Effector memory CD4-positive, alpha-beta T cell (primary cell): ENCODE results near the gene RAD21L1.

Experiments used
- DNase-seq, 3 donors: peaks; one replicate each; pipeline ENCODE4 v3.0.0-alpha.2; 2020
- H3K27ac ChIP-seq: 2 replicates; pipeline ENCODE4 v1.7.0; 2013; ENCODE audit warnings: mild to moderate bottlenecking, low read length, moderate library complexity; ENCODE audit not compliant: insufficient read depth, poor library complexity, severe bottlenecking
- H3K27me3 ChIP-seq: replicated peaks from 2 replicates; pipeline ENCODE4 v1.7.0; 2013; ENCODE audit warnings: mild to moderate bottlenecking, low read length; ENCODE audit not compliant: insufficient read depth, control insufficient read depth, poor library complexity, severe bottlenecking
- H3K36me3 ChIP-seq: 2 replicates; pipeline ENCODE4 v1.7.0; 2013; ENCODE audit warnings: mild to moderate bottlenecking, low read length, moderate library complexity; ENCODE audit not compliant: control insufficient read depth, insufficient read depth
- H3K4me1 ChIP-seq: 2 replicates; pipeline ENCODE4 v1.7.0; 2013; ENCODE audit warnings: low read length, mild to moderate bottlenecking; ENCODE audit not compliant: control insufficient read depth, insufficient read depth, poor library complexity, severe bottlenecking
- H3K4me3 ChIP-seq: 2 replicates; pipeline ENCODE4 v1.7.0; 2013; ENCODE audit warnings: low read length, low read depth, mild to moderate bottlenecking; ENCODE audit not compliant: insufficient read depth, poor library complexity, severe bottlenecking
- H3K9me3 ChIP-seq: 2 replicates; pipeline ENCODE4 v1.7.0; 2013; ENCODE audit warnings: mild to moderate bottlenecking, low read length, moderate library complexity; ENCODE audit not compliant: control insufficient read depth

The RAD21L1 gene

GRCh38 chr20:1224205-1224890 lies 1.5 kb upstream of the RAD21L1 start:
- Histone ChIP-seq H3K4me1 (peaks cover 11% of the 10 kb centered on the region), H3K4me3 (no peak overlapping the region), H3K27ac (no peak overlapping the region), H3K27me3 (no peaks in the 10 kb centered on the region), H3K9me3 (no peaks in the 10 kb centered on the region), H3K36me3 (no peaks in the 10 kb centered on the region)
- DNase-seq = peak in 1 of 3 donors; percentile 6

- no peak for DNase-seq
Measured at GRCh38 chr20:1225263-1225782, 521 bp upstream of the RAD21L1 start.

GRCh38 chr20:1229541-1229940 lies 3.7 kb downstream of the RAD21L1 start:
- no peaks in the 10 kb centered on the region for H3K9me3 ChIP-seq
- no peak overlapping the region for H3K4me3 ChIP-seq
- no peaks in the 10 kb centered on the region for H3K27me3 ChIP-seq
- peaks cover 11% of the 10 kb centered on the region for H3K4me1 ChIP-seq
- no peak for DNase-seq
- no peaks in the 10 kb centered on the region for H3K36me3 ChIP-seq
- H3K27ac ChIP-seq = no peak overlapping the region

More at GRCh38 chr20:1225263-1225782, 521 bp upstream of the RAD21L1 start:
- Histone ChIP-seq H3K9me3 (no peaks in the 10 kb centered on the region), H3K4me3 (no peak overlapping the region), H3K4me1 (peaks cover 11% of the 10 kb centered on the region), H3K36me3 (no peaks in the 10 kb centered on the region), H3K27me3 (no peaks in the 10 kb centered on the region), H3K27ac (no peak overlapping the region)

- Histone ChIP-seq H3K27ac (no peak overlapping the region), H3K9me3 (no peaks in the 10 kb centered on the region), H3K36me3 (no peaks in the 10 kb centered on the region), H3K4me1 (no peaks in the 10 kb centered on the region), H3K4me3 (no peak overlapping the region), H3K27me3 (no peaks in the 10 kb centered on the region)
- no peak for DNase-seq
Measured at GRCh38 chr20:1232286-1233111, 6.7 kb downstream of the RAD21L1 start.

GRCh38 chr20:1240549-1240948 lies 14.7 kb downstream of the RAD21L1 start:
- no peaks in the 10 kb centered on the region for H3K36me3 ChIP-seq
- no peaks in the 10 kb centered on the region for H3K9me3 ChIP-seq
- H3K27me3 ChIP-seq = no peaks in the 10 kb centered on the region
- no peak for DNase-seq
- H3K4me3 ChIP-seq = no peak overlapping the region
- H3K27ac ChIP-seq = no peak overlapping the region
- no peaks in the 10 kb centered on the region for H3K4me1 ChIP-seq

- Histone ChIP-seq H3K27me3 (no peaks in the 10 kb centered on the region), H3K4me3 (no peak overlapping the region), H3K9me3 (no peaks in the 10 kb centered on the region), H3K27ac (no peak overlapping the region), H3K4me1 (no peaks in the 10 kb centered on the region), H3K36me3 (no peaks in the 10 kb centered on the region)
- no peak for DNase-seq
Measured at GRCh38 chr20:1241456-1241855, 15.6 kb downstream of the RAD21L1 start.

- H3K27ac ChIP-seq = no peak overlapping the region
- H3K36me3 ChIP-seq = no peaks in the 10 kb centered on the region
- no peaks in the 10 kb centered on the region for H3K27me3 ChIP-seq
- no peak for DNase-seq
- H3K9me3 ChIP-seq = no peaks in the 10 kb centered on the region
- H3K4me3 ChIP-seq = no peak overlapping the region
- no peaks in the 10 kb centered on the region for H3K4me1 ChIP-seq
Measured at GRCh38 chr20:1242099-1242498, 16.3 kb downstream of the RAD21L1 start.

- H3K4me1 ChIP-seq = no peaks in the 10 kb centered on the region
- DNase-seq = no peak
- no peaks in the 10 kb centered on the region for H3K36me3 ChIP-seq
- H3K4me3 ChIP-seq = no peak overlapping the region
- no peak overlapping the region for H3K27ac ChIP-seq
- H3K27me3 ChIP-seq = no peaks in the 10 kb centered on the region
- H3K9me3 ChIP-seq = no peaks in the 10 kb centered on the region
Measured at GRCh38 chr20:1242530-1242929, 16.7 kb downstream of the RAD21L1 start.

- Histone ChIP-seq H3K36me3 (no peaks in the 10 kb centered on the region), H3K27me3 (no peaks in the 10 kb centered on the region), H3K9me3 (no peaks in the 10 kb centered on the region), H3K4me3 (no peak overlapping the region), H3K4me1 (no peaks in the 10 kb centered on the region), H3K27ac (no peak overlapping the region)
- DNase-seq = no peak
Measured at GRCh38 chr20:1245578-1245977, 19.7 kb downstream of the RAD21L1 start.

GRCh38 chr20:1247689-1248088 lies 21.8 kb downstream of the RAD21L1 start:
- H3K4me3 ChIP-seq = no peak overlapping the region
- H3K4me1 ChIP-seq = no peaks in the 10 kb centered on the region
- no peak for DNase-seq
- H3K27ac ChIP-seq = no peak overlapping the region
- H3K9me3 ChIP-seq = no peaks in the 10 kb centered on the region
- no peaks in the 10 kb centered on the region for H3K36me3 ChIP-seq
- no peaks in the 10 kb centered on the region for H3K27me3 ChIP-seq
